ENCODE data around the gene DKC1.

Gene DKC1

DNA sequence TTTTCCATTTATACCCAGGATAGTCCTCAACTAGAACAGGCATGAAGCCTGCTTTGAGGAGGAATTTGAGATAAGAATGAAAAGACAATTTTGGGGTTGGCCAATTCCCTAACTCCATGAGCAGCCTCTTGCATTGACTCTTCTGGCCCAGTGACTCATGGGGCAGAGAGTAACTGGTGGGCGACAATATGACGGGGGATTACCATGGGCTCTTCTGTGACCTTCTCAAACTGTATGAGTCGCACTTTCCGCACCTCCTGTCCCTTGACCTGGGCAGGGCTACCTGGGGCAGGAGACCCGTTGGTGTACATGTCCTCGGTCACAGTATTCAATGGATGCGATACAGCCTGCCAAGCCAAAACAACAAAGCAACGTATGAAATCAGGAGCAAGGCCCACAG is 29.3 kb downstream of the DKC1 start:
- Mint-ChIP-seq H3K27ac (no peak overlapping the region), H3K9me3 (no peaks in the 10 kb centered on the region), H3K4me1 (ENCODE audit: low read depth) (peaks cover 11% of the 10 kb centered on the region), H3K27me3 (ENCODE audit: low read depth) (no peaks in the 10 kb centered on the region), H3K4me3 (no peak overlapping the region), H3K36me3 (ENCODE audit: low read depth) (peaks cover 18% of the 10 kb centered on the region)
- peak; percentile 25 for DNase-seq (ENCODE audit: low spot score)

- H3K4me3 Mint-ChIP-seq, result no peak overlapping the region
- H3K4me1 Mint-ChIP-seq (ENCODE audit: low read depth), result peaks cover 23% of the 10 kb centered on the region
These were observed 30.6 kb downstream of the DKC1 start for GRCh38 chrX:154793084-154793795.

GRCh38 chrX:154795016-154795415 is 32.4 kb downstream of the DKC1 start:
- Mint-ChIP-seq H3K4me3 (no peak overlapping the region), H3K36me3 (ENCODE audit: low read depth) (peaks cover 12% of the 10 kb centered on the region), H3K9me3 (no peaks in the 10 kb centered on the region), H3K4me1 (ENCODE audit: low read depth) (peaks cover 39% of the 10 kb centered on the region), H3K27ac (no peak overlapping the region), H3K27me3 (ENCODE audit: low read depth) (no peaks in the 10 kb centered on the region)
- DNase-seq (ENCODE audit: low spot score), result no peak

More at GRCh38 chrX:154793084-154793795, 30.6 kb downstream of the DKC1 start:
- no peak for DNase-seq (ENCODE audit: low spot score)
- no peaks in the 10 kb centered on the region for H3K9me3 Mint-ChIP-seq
- peaks cover 17% of the 10 kb centered on the region for H3K36me3 Mint-ChIP-seq (ENCODE audit: low read depth)
- no peak overlapping the region for H3K27ac Mint-ChIP-seq
- H3K27me3 Mint-ChIP-seq (ENCODE audit: low read depth), result no peaks in the 10 kb centered on the region

- H3K27me3 Mint-ChIP-seq (ENCODE audit: low read depth), result no peaks in the 10 kb centered on the region
- no peaks in the 10 kb centered on the region for H3K9me3 Mint-ChIP-seq
- H3K36me3 Mint-ChIP-seq (ENCODE audit: low read depth), result peaks cover 10% of the 10 kb centered on the region
- no peak for DNase-seq (ENCODE audit: low spot score)
- H3K4me3 Mint-ChIP-seq, result peak overlapping the region; percentile 44
- H3K27ac Mint-ChIP-seq, result no peak overlapping the region
- H3K4me1 Mint-ChIP-seq (ENCODE audit: low read depth), result peaks cover 55% of the 10 kb centered on the region
These were observed 34.3 kb downstream of the DKC1 start for GRCh38 chrX:154797006-154797405.

GRCh38 chrX:154799556-154800348 is 37.1 kb downstream of the DKC1 start:
- Mint-ChIP-seq H3K4me3 (peak overlapping the region; percentile 77), H3K4me1 (ENCODE audit: low read depth) (peaks cover 71% of the 10 kb centered on the region), H3K27me3 (ENCODE audit: low read depth) (no peaks in the 10 kb centered on the region), H3K36me3 (ENCODE audit: low read depth) (peaks cover 8% of the 10 kb centered on the region), H3K9me3 (no peaks in the 10 kb centered on the region), H3K27ac (peak overlapping the region; percentile 92)
- DNase-seq (ENCODE audit: low spot score), result no peak

GRCh38 chrX:154800478-154801210 is 38.0 kb downstream of the DKC1 start:
- Mint-ChIP-seq H3K27me3 (ENCODE audit: low read depth) (no peaks in the 10 kb centered on the region), H3K36me3 (ENCODE audit: low read depth) (peaks cover 8% of the 10 kb centered on the region), H3K4me3 (peak overlapping the region; percentile 77), H3K4me1 (ENCODE audit: low read depth) (peaks cover 69% of the 10 kb centered on the region), H3K27ac (peak overlapping the region; percentile 92), H3K9me3 (no peaks in the 10 kb centered on the region)
- DNase-seq (ENCODE audit: low spot score), result no peak

- no peak for DNase-seq (ENCODE audit: low spot score)
- H3K27ac Mint-ChIP-seq, result peak overlapping the region; percentile 77
These were observed 40.3 kb downstream of the DKC1 start for GRCh38 chrX:154802947-154803346.

GRCh38 chrX:154804261-154804956 is 41.7 kb downstream of the DKC1 start:
- Mint-ChIP-seq H3K9me3 (peaks cover 11% of the 10 kb centered on the region), H3K27me3 (ENCODE audit: low read depth) (no peaks in the 10 kb centered on the region), H3K4me1 (ENCODE audit: low read depth) (peaks cover 44% of the 10 kb centered on the region), H3K4me3 (peak overlapping the region; percentile 91), H3K36me3 (ENCODE audit: low read depth) (peaks cover 4% of the 10 kb centered on the region), H3K27ac (peak overlapping the region; percentile 74)
- no peak for DNase-seq (ENCODE audit: low spot score)

More at GRCh38 chrX:154802947-154803346, 40.3 kb downstream of the DKC1 start:
- H3K4me1 Mint-ChIP-seq (ENCODE audit: low read depth), result peaks cover 56% of the 10 kb centered on the region
- H3K27me3 Mint-ChIP-seq (ENCODE audit: low read depth), result no peaks in the 10 kb centered on the region
- H3K36me3 Mint-ChIP-seq (ENCODE audit: low read depth), result peaks cover 7% of the 10 kb centered on the region
- peaks cover 8% of the 10 kb centered on the region for H3K9me3 Mint-ChIP-seq
- peak overlapping the region; percentile 91 for H3K4me3 Mint-ChIP-seq

DNA sequence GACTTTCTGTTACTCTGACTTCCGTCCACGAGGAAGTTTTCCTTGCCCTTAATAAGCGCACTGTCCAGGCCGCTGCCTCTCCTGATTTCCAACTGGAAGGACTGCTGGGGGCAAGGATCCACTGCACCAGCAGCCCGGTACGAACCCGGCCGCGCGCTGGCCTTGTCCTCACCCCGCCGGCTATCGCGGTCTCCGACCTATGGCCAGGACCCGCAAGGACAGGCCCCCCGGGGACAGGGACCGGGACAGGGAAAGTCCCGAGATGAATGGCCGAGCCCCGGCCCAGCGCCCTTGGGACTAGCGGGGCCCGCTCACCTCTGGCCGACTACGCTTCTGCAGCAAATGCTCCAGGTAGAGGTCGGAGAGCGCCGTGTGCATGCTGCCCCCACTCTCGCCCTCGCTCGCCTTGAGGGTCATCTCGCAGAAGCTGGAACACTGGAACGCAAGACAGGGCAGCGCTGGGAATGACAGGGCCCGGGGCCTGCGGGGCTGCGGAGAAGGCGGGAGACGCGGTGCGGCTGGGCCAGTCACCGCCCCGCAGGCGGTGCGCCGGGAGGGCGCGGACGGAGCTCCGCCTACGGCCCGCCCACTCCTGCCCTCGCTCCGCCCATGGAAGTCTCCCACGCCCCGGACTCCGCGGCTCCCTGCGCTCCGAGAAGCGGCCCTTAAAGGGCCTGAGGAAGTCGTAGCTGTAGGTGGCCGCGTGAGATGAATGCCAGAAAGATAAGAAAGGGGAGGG is 42.5 kb downstream of the DKC1 start, which contains the start of gene MPP1:
Gene MPP1 (minus strand): TSS at position 529 of the 739 bp plus-strand sequence. CDS start 112 bp downstream, at position 417.
- peaks cover 4% of the 10 kb centered on the region for H3K36me3 Mint-ChIP-seq (ENCODE audit: low read depth)
- peak; percentile 72 for DNase-seq (ENCODE audit: low spot score)
- H3K4me1 Mint-ChIP-seq (ENCODE audit: low read depth), result peaks cover 36% of the 10 kb centered on the region
- peaks cover 11% of the 10 kb centered on the region for H3K9me3 Mint-ChIP-seq
- peak within 1 kb of the TSS; percentile 74 for H3K27ac Mint-ChIP-seq
- no peaks in the 10 kb centered on the region for H3K27me3 Mint-ChIP-seq (ENCODE audit: low read depth)
- H3K4me3 Mint-ChIP-seq, result peak within 1 kb of the TSS; percentile 91

DNA sequence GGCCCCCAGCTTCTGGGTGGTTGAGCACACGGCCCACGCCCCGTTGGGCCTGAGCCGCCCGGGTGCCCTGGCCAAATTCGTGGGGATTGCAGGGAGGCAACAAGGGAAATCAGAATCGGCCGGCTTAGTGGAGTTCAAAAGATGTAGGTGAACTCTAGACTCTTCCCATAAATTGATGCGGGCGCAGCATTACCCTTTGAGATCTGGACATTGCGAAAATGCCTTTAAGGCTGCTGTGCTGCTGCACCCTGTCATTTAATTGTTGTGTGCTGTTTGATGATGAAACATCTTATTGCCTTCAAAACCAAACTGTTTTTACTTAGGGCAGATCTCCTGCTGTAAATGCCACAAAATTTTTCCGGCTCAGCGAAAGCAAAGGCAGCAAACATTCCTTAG is 43.0 kb downstream of the DKC1 start:
- peak overlapping the region; percentile 83 for H3K4me3 Mint-ChIP-seq
- peak overlapping the region; percentile 62 for H3K27ac Mint-ChIP-seq
- H3K9me3 Mint-ChIP-seq, result peaks cover 11% of the 10 kb centered on the region
- no peaks in the 10 kb centered on the region for H3K27me3 Mint-ChIP-seq (ENCODE audit: low read depth)
- H3K36me3 Mint-ChIP-seq (ENCODE audit: low read depth), result peaks cover 4% of the 10 kb centered on the region
- H3K4me1 Mint-ChIP-seq (ENCODE audit: low read depth), result peaks cover 31% of the 10 kb centered on the region
- no peak for DNase-seq (ENCODE audit: low spot score)

GRCh38 chrX:154806837-154807501 is 44.3 kb downstream of the DKC1 start:
- Mint-ChIP-seq H3K4me3 (no peak overlapping the region), H3K4me1 (ENCODE audit: low read depth) (peaks cover 22% of the 10 kb centered on the region), H3K36me3 (ENCODE audit: low read depth) (peaks cover 4% of the 10 kb centered on the region), H3K27ac (no peak overlapping the region), H3K27me3 (ENCODE audit: low read depth) (no peaks in the 10 kb centered on the region), H3K9me3 (peaks cover 11% of the 10 kb centered on the region)
- no peak for DNase-seq (ENCODE audit: low spot score)

DNA sequence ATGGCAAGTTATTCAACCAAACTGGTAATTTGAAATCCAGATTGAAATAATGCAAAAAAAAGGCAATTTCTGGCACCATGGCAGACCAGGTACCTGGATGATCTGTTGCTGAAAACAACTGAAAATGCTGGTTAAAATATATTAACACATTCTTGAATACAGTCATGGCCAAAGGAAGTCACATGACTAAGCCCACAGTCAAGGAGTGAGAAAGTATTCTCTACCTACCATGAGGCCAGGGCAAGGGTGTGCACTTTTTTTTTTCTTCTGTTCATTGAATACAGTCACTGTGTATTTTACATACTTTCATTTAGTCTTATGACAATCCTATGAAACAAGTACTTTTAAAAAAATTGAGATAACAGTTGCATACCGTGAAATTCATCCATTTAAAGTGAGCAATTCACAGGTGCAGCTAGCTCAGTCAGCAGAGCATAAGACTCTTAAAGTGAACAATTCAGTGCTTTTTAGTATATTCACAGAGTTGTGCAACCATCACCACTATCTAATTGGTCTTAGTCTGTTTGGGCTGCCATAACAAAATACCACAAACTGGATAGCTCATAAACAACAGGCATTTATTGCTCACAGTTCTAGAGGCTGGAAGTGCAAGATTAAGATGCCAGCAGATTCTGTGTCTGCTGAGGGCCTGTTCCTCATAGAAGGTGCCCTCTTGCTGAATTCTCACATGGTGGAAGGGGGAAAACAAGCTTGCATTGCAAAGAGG is 47.4 kb downstream of the DKC1 start:
- Mint-ChIP-seq H3K27me3 (ENCODE audit: low read depth) (peaks cover 5% of the 10 kb centered on the region), H3K4me3 (no peak overlapping the region), H3K9me3 (peaks cover 11% of the 10 kb centered on the region), H3K36me3 (ENCODE audit: low read depth) (peaks cover 4% of the 10 kb centered on the region), H3K4me1 (ENCODE audit: low read depth) (peaks cover 10% of the 10 kb centered on the region), H3K27ac (no peak overlapping the region)
- no peak for DNase-seq (ENCODE audit: low spot score)

Data from T-helper 2 cell treated with Interferon-gamma antibody and Interleukin-4, amounts not matched to agents 5 μg/mL and 100 μg/mL, for 36 hours (primary cell).